Activated CD4-positive, alpha-beta T cell treated with anti-CD3 and anti-CD28 coated beads for 36 hours (primary cell): ENCODE results near the gene GLYATL2. TPM values are rescaled to one million over a fixed set of nuclear protein-coding genes. Genes with fewer than 3 reads are reported as not detected.

Experiments used
- ATAC-seq: fragments of 200-7000 bp; cut with Tn5 transposase; one replicate; pipeline ENCODE4 v1.10.0; 2021; ENCODE audit warnings: mild to moderate bottlenecking, moderate library complexity
- CTCF ChIA-PET: fragments of 350-600 bp; sonication (Branson Sonifier 250); formaldehyde crosslinking; loops from one replicate; lab custom pipeline; 2021; ENCODE audit warnings: antibody characterized with exemption; lab: Charles Lee
- POLR2A ChIA-PET: fragments of 350-600 bp; sonication (Branson Sonifier 250); formaldehyde crosslinking; loops from one replicate; lab custom pipeline; 2021; ENCODE audit warnings: antibody characterized with exemption, inconsistent platforms; lab: Charles Lee
- DNase-seq: peaks from one replicate; pipeline ENCODE4 v3.0.0-alpha.2; 2020
- H3K27ac Mint-ChIP-seq: one replicate; pipeline ENCODE4 v1.8.0; 2021; ENCODE audit warnings: mixed read lengths
- H3K27me3 Mint-ChIP-seq: one replicate; pipeline ENCODE4 v1.8.0; 2021; ENCODE audit warnings: mixed read lengths
- H3K36me3 Mint-ChIP-seq: one replicate; pipeline ENCODE4 v1.8.0; 2021; ENCODE audit warnings: low read depth, mixed read lengths
- H3K4me1 Mint-ChIP-seq: one replicate; pipeline ENCODE4 v1.8.0; 2021; ENCODE audit warnings: mixed read lengths
- H3K4me3 Mint-ChIP-seq: one replicate; pipeline ENCODE4 v1.8.0; 2021; ENCODE audit warnings: mild to moderate bottlenecking, moderate library complexity, mixed read lengths
- H3K9me3 Mint-ChIP-seq: one replicate; pipeline ENCODE4 v1.8.0; 2021; ENCODE audit warnings: low read depth, mixed read lengths
- intact Hi-C, 2 experiments: fragments of 100-400 bp; cut with DNase I in 1 of 2; cut with micrococcal nuclease in 1 of 2; formaldehyde crosslinking; loops; one replicate each; pipeline versions ENCODE4 v1.14.2 to v1.15.1; 2022 to 2024; cut with DNase I, micrococcal nuclease
- total RNA-seq, 2 experiments: library from RNA; stranded (reverse); gene quantifications; one replicate each; pipeline ENCODE4 v1.2.3, GENCODE V29; 2021

The GLYATL2 gene, protein sequence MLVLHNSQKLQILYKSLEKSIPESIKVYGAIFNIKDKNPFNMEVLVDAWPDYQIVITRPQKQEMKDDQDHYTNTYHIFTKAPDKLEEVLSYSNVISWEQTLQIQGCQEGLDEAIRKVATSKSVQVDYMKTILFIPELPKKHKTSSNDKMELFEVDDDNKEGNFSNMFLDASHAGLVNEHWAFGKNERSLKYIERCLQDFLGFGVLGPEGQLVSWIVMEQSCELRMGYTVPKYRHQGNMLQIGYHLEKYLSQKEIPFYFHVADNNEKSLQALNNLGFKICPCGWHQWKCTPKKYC
- not detected for total RNA-seq

DNA sequence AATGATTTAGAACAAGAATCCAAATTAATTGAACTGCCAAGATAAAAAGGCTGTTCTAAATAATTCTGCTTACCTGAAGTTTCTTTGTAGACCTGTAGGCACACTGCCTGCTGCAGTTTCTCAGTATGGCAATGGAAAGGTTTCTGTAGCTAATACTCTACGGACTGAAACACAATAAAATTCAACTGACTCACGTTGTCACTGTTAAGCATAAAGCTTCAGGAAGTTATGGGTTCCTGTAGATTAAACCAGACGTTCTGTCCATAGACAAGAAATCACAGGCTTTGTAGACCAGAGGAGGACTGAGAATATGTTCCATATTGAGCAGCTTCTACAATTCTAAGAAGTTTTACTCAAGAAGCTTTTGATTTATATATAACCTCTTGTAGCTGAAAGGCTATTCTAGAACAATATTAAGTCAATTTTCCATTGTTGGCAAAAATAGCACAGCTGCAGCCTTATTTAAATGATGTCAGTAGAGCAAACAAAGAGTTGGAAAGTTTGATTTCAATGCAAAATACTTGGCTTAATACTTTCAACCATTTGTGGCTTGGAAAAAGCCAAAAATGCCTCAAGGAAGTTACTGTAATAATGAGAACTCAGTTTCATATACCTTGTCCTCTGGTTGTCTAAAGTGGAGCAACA, at the start of gene GLYATL2:
Gene GLYATL2 (minus strand): TSS at position 344 of the 645 bp plus-strand sequence. CDS start 5,092 bp downstream, outside the sequence.
- ATAC-seq (no peak), DNase-seq (no peak)
- H3K36me3 Mint-ChIP-seq, result no peaks in the 10 kb centered on the region
- H3K4me1 Mint-ChIP-seq, result no peaks in the 10 kb centered on the region
- ChIA-PET POLR2A (no interaction called here), CTCF (interaction anchor here (0.7 to 0.8 kb wide), 2 partner anchors 14 to 24 kb away, joined by 3 to 4 read pairs; no protein-coding TSS in a partner anchor)
- H3K27me3 Mint-ChIP-seq, result peaks cover 16% of the 10 kb centered on the region
- intact Hi-C loops, result no loop called here
- no peak within 1 kb of the TSS for H3K27ac Mint-ChIP-seq
- no peak within 1 kb of the TSS for H3K4me3 Mint-ChIP-seq
- no peaks in the 10 kb centered on the region for H3K9me3 Mint-ChIP-seq

DNA sequence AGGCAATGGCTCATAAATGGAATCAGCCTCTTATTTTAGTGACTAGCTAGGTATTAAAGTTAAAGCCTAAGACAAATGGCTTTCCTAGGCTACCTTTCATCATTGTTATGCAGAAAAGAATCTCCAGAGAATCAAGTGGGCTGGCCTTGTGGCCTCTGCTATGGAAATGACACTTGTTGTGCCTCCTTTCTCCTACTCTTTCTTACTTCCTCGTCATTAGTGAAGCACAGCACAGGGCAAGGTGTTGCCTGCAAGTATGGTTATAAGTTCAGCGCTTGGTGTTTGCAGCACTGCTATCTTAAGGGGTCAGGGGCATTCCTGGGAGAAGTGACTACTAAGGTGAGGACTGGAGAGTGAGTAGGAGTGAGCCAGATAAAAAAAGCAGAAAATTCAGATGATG, 49.4 kb upstream of the GLYATL2 start:
- CTCF ChIA-PET, result interaction anchor here (0.6 kb wide), 1 partner anchor 264 kb away, joined by 3 read pairs; no protein-coding TSS in a partner anchor
- Mint-ChIP-seq H3K27me3 (peaks cover 5% of the 10 kb centered on the region), H3K36me3 (no peaks in the 10 kb centered on the region), H3K4me1 (no peaks in the 10 kb centered on the region), H3K4me3 (no peak overlapping the region), H3K9me3 (no peaks in the 10 kb centered on the region), H3K27ac (no peak overlapping the region)
- POLR2A ChIA-PET, result no interaction called here
- no peak for DNase-seq
- no peak for ATAC-seq
- intact Hi-C loops, result no loop called here

DNA sequence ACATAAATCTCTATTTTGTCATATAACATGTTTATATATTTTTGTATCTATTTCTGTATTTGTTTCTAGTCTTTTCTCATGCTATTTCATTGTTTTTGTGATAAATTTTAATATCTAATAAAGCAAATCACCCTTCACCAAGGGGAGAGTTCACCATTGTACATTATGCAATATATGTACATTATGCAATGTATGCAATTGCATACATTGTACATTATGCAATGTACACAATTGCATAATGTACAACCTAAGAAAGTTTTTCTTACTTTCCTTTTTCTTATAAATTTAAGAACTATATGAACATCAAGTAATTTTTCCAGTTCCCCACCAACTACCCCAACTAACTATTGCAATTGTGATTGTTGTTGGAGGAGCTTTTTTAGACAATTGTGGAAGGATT, 44.1 kb upstream of the GLYATL2 start:
- ChIA-PET CTCF (no interaction called here), POLR2A (no interaction called here)
- H3K4me3 Mint-ChIP-seq, result no peak overlapping the region
- H3K27me3 Mint-ChIP-seq, result peaks cover 14% of the 10 kb centered on the region
- no peaks in the 10 kb centered on the region for H3K9me3 Mint-ChIP-seq
- H3K4me1 Mint-ChIP-seq, result no peaks in the 10 kb centered on the region
- no peaks in the 10 kb centered on the region for H3K36me3 Mint-ChIP-seq
- ATAC-seq (no peak), DNase-seq (no peak)
- intact Hi-C loops, result no loop called here
- no peak overlapping the region for H3K27ac Mint-ChIP-seq

DNA sequence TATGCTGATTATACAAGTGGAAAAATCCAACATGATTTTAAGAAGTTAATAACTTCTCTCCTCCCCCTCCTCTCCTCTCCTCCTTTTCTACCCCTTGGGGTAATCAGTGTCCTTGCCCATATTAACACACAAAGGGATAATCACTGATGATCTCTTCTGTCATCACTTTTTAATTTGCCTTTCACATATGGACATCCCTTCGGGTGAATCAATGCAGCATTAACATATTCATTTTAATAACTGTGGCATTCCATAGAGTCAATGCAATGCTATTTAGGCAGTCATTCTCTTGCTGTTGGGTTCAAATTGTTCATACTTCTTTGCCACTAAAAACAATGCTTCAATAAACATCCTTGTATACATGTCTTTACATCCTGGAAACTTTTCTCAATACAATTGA, 42.9 kb upstream of the GLYATL2 start:
- Mint-ChIP-seq H3K9me3 (no peaks in the 10 kb centered on the region), H3K27ac (no peak overlapping the region), H3K27me3 (peaks cover 13% of the 10 kb centered on the region), H3K4me3 (no peak overlapping the region), H3K4me1 (no peaks in the 10 kb centered on the region), H3K36me3 (no peaks in the 10 kb centered on the region)
- DNase-seq (no peak), ATAC-seq (no peak)
- ChIA-PET CTCF (no interaction called here), POLR2A (no interaction called here)
- intact Hi-C loops, result no loop called here

DNA sequence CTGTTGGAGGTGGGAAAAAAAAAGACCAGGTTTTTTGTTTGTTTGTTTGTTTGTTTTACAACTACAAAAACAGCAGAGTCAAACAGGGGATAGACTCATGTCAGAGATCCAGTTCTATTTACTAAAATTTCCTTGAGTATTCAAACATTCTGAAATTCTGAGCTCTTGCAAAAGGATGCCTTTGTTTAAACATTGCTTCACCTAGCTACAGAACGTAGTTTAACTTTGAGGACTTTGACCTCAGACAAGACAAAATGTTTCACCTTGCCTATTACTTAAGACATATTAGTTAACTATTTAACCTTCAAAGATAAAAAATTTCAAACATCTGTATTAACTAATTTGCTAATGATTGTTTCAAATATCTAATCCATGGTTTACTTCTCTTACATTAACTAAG, 36.1 kb upstream of the GLYATL2 start:
- Mint-ChIP-seq H3K4me1 (no peaks in the 10 kb centered on the region), H3K36me3 (no peaks in the 10 kb centered on the region), H3K27me3 (peaks cover 13% of the 10 kb centered on the region), H3K4me3 (no peak overlapping the region), H3K9me3 (peaks cover 5% of the 10 kb centered on the region), H3K27ac (no peak overlapping the region)
- ChIA-PET POLR2A (no interaction called here), CTCF (interaction anchor here (0.9 kb wide), 1 partner anchor 20 kb away, joined by 3 read pairs; no protein-coding TSS in a partner anchor)
- intact Hi-C loops, result no loop called here
- ATAC-seq, result no peak
- no peak for DNase-seq

DNA sequence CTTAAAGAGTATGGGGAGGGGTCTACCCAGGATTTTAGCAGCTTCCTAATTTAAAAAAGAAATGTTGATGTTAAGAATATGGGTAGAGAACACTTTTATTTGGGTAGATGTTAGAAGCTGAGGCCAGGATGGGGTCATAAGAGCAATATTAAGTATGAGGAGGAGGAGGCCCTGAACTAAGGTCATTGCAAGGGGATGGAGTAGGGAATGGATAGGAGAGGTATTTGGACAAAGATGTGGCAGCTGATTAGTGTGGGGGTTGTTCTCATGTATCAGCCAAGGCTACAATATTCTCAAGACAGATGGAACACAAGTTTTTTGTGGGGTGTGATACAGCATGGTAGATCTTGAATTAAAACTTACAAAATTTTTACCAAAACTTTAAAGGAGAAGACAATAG, 35.7 kb upstream of the GLYATL2 start:
- ATAC-seq (no peak), DNase-seq (no peak)
- Mint-ChIP-seq H3K9me3 (peaks cover 5% of the 10 kb centered on the region), H3K4me1 (no peaks in the 10 kb centered on the region), H3K27me3 (peaks cover 12% of the 10 kb centered on the region), H3K4me3 (no peak overlapping the region), H3K36me3 (no peaks in the 10 kb centered on the region), H3K27ac (no peak overlapping the region)
- intact Hi-C loops, result no loop called here
- CTCF ChIA-PET, result interaction anchor here (0.9 kb wide), 1 partner anchor 20 kb away, joined by 3 read pairs; no protein-coding TSS in a partner anchor
- POLR2A ChIA-PET, result no interaction called here

DNA sequence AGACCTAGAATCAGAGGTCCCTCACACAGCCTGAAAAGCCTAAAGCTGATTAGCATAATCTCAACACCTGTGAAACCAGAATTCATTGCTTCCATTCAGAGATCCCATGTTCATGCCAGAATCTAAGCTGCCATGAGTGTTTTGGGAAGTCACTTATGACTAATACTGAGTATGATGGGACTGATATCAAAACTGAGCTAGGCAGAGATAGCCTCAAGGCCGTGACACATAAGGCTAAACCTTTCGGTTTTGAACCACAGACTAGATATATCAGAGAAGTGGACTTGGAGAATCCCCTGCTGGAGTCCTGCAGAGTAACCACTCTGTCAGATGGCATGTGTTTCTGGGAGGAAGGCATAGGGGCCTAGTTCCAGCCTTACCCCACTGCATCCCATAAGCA, 23.1 kb upstream of the GLYATL2 start:
- ChIA-PET CTCF (no interaction called here), POLR2A (no interaction called here)
- H3K27ac Mint-ChIP-seq, result no peak overlapping the region
- H3K4me1 Mint-ChIP-seq, result no peaks in the 10 kb centered on the region
- intact Hi-C loops, result no loop called here
- no peak overlapping the region for H3K4me3 Mint-ChIP-seq
- H3K36me3 Mint-ChIP-seq, result no peaks in the 10 kb centered on the region
- H3K9me3 Mint-ChIP-seq, result peaks cover 1% of the 10 kb centered on the region
- no peak for DNase-seq
- no peaks in the 10 kb centered on the region for H3K27me3 Mint-ChIP-seq
- ATAC-seq, result peak; percentile 9

DNA sequence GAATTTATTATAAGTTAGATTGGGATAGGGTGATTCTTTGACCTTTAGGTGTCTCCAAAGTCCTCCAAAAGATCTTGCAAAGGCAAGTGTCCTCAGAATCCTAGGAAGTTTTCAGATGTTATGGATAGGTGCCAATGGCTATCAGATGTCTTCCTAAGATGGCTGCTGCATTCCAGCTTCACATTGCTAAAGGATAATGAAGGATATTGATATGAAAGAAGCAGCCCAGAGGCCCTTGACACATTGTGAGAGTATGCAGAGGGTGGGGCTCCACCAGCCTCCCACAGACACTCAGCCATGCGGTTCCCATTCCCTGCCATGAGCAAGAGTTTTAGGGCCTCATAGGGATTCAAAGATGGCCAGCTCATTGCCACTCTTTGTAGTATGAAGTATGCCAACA, 22.3 kb upstream of the GLYATL2 start:
- no peaks in the 10 kb centered on the region for H3K4me1 Mint-ChIP-seq
- H3K9me3 Mint-ChIP-seq, result peaks cover 7% of the 10 kb centered on the region
- no peaks in the 10 kb centered on the region for H3K36me3 Mint-ChIP-seq
- no peak overlapping the region for H3K4me3 Mint-ChIP-seq
- CTCF ChIA-PET, result no interaction called here
- no peak overlapping the region for H3K27ac Mint-ChIP-seq
- H3K27me3 Mint-ChIP-seq, result peaks cover 2% of the 10 kb centered on the region
- intact Hi-C loops, result no loop called here
- POLR2A ChIA-PET, result no interaction called here
- no peak for DNase-seq
- ATAC-seq, result no peak

DNA sequence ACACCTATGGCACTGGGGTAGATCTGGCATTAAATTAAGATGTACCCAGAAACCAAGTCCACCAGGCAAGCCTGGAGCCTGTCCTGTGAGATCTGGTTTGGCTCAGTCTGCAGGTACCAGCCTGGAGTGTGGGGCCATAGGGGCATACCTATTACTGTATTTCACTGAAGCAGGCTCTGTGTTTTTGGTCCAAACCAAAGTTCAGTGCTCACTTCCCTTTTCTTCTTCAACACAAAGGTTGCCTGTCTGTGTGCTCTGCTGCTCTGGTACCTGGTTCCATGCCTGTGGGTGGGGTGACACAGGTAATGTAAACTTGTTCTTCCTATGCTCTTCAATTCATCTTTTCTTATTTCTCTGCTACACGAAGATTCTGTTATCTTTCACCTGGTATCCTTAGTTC, 19.8 kb upstream of the GLYATL2 start:
- POLR2A ChIA-PET, result no interaction called here
- CTCF ChIA-PET, result no interaction called here
- ATAC-seq (no peak), DNase-seq (no peak)
- no peak overlapping the region for H3K27ac Mint-ChIP-seq
- H3K9me3 Mint-ChIP-seq, result peaks cover 7% of the 10 kb centered on the region
- H3K4me1 Mint-ChIP-seq, result no peaks in the 10 kb centered on the region
- no peak overlapping the region for H3K4me3 Mint-ChIP-seq
- intact Hi-C loops, result no loop called here
- no peaks in the 10 kb centered on the region for H3K36me3 Mint-ChIP-seq
- peaks cover 6% of the 10 kb centered on the region for H3K27me3 Mint-ChIP-seq

DNA sequence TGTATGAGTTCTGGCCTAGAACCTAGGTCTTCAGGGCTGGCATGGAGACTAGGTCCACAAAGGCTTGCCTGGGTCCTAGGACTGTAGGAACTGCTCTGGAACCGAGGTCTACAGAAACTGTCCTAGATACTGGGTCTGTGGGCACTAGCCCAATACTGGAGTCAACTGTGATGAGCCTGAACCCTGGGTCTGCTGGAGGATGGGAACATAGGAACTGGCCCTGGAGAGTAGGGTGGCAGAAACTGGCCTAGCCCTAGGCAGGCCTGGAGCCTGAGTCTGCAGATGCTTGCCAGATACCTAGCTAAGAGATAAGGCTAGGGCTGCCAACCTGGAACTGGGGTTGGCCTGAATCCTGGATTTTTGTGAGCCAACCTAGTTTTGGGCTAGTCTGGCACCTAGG, 19.2 kb upstream of the GLYATL2 start:
- CTCF ChIA-PET, result no interaction called here

DNA sequence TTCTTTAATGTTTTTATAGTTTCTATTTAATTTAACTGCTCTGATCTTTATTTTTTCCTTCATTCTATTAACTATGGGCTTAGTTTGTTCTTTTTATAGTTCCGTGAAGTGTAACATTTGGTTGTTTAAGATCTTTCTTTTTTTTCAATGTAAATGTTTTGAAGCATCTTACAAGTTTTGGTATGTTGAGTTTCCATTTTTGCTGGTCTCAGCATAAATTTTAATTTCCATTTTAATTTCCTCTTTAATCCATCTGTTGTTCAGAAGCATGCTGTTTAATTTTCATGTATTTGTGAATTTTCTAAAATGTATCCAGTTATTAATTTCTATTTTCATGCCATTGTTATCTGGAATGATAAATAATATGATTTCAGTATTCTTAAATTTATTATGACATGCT, 17.0 kb upstream of the GLYATL2 start:
- intact Hi-C loops, result no loop called here
- H3K27me3 Mint-ChIP-seq, result peaks cover 9% of the 10 kb centered on the region
- H3K36me3 Mint-ChIP-seq, result no peaks in the 10 kb centered on the region
- DNase-seq, result no peak
- H3K4me1 Mint-ChIP-seq, result no peaks in the 10 kb centered on the region
- ChIA-PET POLR2A (no interaction called here), CTCF (no interaction called here)
- H3K9me3 Mint-ChIP-seq, result peaks cover 7% of the 10 kb centered on the region
- no peak for ATAC-seq
- H3K4me3 Mint-ChIP-seq, result no peak overlapping the region
- no peak overlapping the region for H3K27ac Mint-ChIP-seq

More for the DNA sequence above, 19.2 kb upstream of the GLYATL2 start:
- no peaks in the 10 kb centered on the region for H3K36me3 Mint-ChIP-seq
- ATAC-seq (no peak), DNase-seq (no peak)
- intact Hi-C loops, result no loop called here
- peaks cover 7% of the 10 kb centered on the region for H3K9me3 Mint-ChIP-seq
- H3K4me3 Mint-ChIP-seq, result no peak overlapping the region
- no peaks in the 10 kb centered on the region for H3K4me1 Mint-ChIP-seq
- POLR2A ChIA-PET, result no interaction called here
- peaks cover 6% of the 10 kb centered on the region for H3K27me3 Mint-ChIP-seq
- H3K27ac Mint-ChIP-seq, result no peak overlapping the region

DNA sequence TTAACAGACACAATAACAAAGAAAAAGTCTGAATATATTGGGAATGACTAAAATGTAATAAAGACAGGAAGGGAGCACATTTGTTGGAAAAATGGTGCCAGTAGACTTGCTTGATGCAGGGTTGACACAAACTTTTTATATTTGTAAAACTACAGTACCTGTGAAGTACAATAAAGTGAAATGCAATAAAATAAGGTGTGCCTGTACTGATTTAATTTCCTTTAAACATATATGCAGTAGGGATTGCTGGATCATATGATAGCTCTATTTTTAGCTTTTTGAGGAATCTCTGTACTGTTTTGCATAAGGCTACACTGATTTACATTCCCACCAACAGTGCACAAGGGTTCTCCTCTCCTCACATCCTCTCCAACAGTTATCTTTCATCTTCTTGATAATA, 12.3 kb upstream of the GLYATL2 start:
- Mint-ChIP-seq H3K9me3 (peaks cover under 1% of the 10 kb centered on the region), H3K27me3 (peaks cover 9% of the 10 kb centered on the region), H3K36me3 (no peaks in the 10 kb centered on the region), H3K4me1 (no peaks in the 10 kb centered on the region), H3K27ac (no peak overlapping the region), H3K4me3 (no peak overlapping the region)
- ChIA-PET POLR2A (no interaction called here), CTCF (no interaction called here)
- ATAC-seq (no peak), DNase-seq (no peak)
- intact Hi-C loops, result no loop called here
